Ishikawa (cell line): ENCODE data around the gene ADSL.

Source experiments
- NFIC ChIP-seq: IDR thresholded peaks from 2 replicates; pipeline ENCODE4 v1.6.1; 2012
- YY1 ChIP-seq: IDR thresholded peaks from 2 replicates; pipeline ENCODE4 v1.6.1; 2012; ENCODE audit warnings: low read depth

- TF ChIP-seq YY1 (no peak), NFIC (no peak)
These were observed 77.0 kb downstream of the ADSL start for GRCh38 chr22:40423310-40423688.
